Urinary bladder (tissue), 4 donors: ENCODE measurements around the gene KCTD19. TPM values are rescaled to one million over a fixed set of nuclear protein-coding genes. Genes with fewer than 3 reads are reported as not detected.

Experiments used
- DNase-seq: peaks from one replicate; pipeline ENCODE4 v3.0.0-alpha.2; 2015; ENCODE audit errors: extremely low spot score
- H3K27ac ChIP-seq: one replicate; pipeline ENCODE4 v1.5.1; 2013; ENCODE audit warnings: low read depth, mild to moderate bottlenecking, moderate library complexity
- H3K36me3 ChIP-seq: one replicate; pipeline ENCODE4 v1.6.1; 2013; ENCODE audit warnings: mild to moderate bottlenecking, moderate library complexity; ENCODE audit not compliant: insufficient read depth
- H3K4me1 ChIP-seq: one replicate; pipeline ENCODE4 v1.6.1; 2013; ENCODE audit warnings: mild to moderate bottlenecking, moderate library complexity; ENCODE audit not compliant: insufficient read depth
- H3K4me3 ChIP-seq: one replicate; pipeline ENCODE4 v1.5.1; 2013; ENCODE audit warnings: low read depth, low read length
- WGBS: extraction: QIAGEN DNeasy Blood & Tissue Kit; methylation state at CpG from one replicate; pipeline ENCODE4 v1.1.7; 2013; 5-methylcytosine and 5-hydroxymethylcytosine counted together
- polyA plus RNA-seq: library from polyadenylated mRNA; stranded (reverse); fragments of 200-250 nt; gene quantifications from one replicate; pipeline ENCODE4 v1.2.3, GENCODE V29; 2013
- total RNA-seq: library from RNA; depleted of rRNA; stranded (reverse); fragments of >200 nt; gene quantifications from one replicate; pipeline ENCODE4 v1.2.3, GENCODE V29; 2014
- donor health status: healthy with polysubstance abuse.
- donor health status: healthy.

Gene KCTD19
- total and polyA plus RNA-seq, 2 donors = 0.14 to 1.1 TPM

GRCh38 chr16:67254801-67255552 is 71.6 kb downstream of the KCTD19 start:
- DNase-seq = no peak
- Histone ChIP-seq H3K36me3 (no peaks in the 10 kb centered on the region), H3K4me1 (no peaks in the 10 kb centered on the region), H3K27ac (no peak overlapping the region), H3K4me3 (no peak overlapping the region)
- 86% methylated on average over 18 of the region's 18 CpGs for WGBS

- Histone ChIP-seq H3K27ac (no peak overlapping the region), H3K4me3 (no peak overlapping the region), H3K4me1 (no peaks in the 10 kb centered on the region), H3K36me3 (no peaks in the 10 kb centered on the region)
- WGBS = 93% methylated on average over 4 of the region's 4 CpGs
- DNase-seq = no peak
These were observed 73.7 kb downstream of the KCTD19 start for GRCh38 chr16:67252609-67253497.

GRCh38 chr16:67250045-67250327 is 76.6 kb downstream of the KCTD19 start:
- Histone ChIP-seq H3K36me3 (no peaks in the 10 kb centered on the region), H3K4me1 (no peaks in the 10 kb centered on the region), H3K4me3 (no peak overlapping the region), H3K27ac (no peak overlapping the region)
- no peak for DNase-seq
- 63% methylated on average over 4 of the region's 4 CpGs for WGBS

GRCh38 chr16:67249178-67250044 is 77.1 kb downstream of the KCTD19 start:
- H3K4me3 ChIP-seq = peak overlapping the region; percentile 48
- DNase-seq = no peak
- 17% methylated on average over 22 of the region's 22 CpGs for WGBS

GRCh38 chr16:67248401-67249177 is 78.0 kb downstream of the KCTD19 start, which contains the start of gene SLC9A5:
Gene SLC9A5, plus strand, starts transcription at chr16:67248979. Its CDS starts 36 bp downstream, at chr16:67249015.
- peak within 1 kb of the TSS; percentile 48 for H3K4me3 ChIP-seq
- H3K27ac ChIP-seq = no peak within 1 kb of the TSS
- no peak for DNase-seq
- whole genome bisulfite sequencing = under 1% methylated on average over 75 of the region's 75 CpGs
- no peaks in the 10 kb centered on the region for H3K4me1 ChIP-seq
- no peaks in the 10 kb centered on the region for H3K36me3 ChIP-seq

More at GRCh38 chr16:67249178-67250044, 77.1 kb downstream of the KCTD19 start:
- H3K36me3 ChIP-seq = no peaks in the 10 kb centered on the region
- H3K27ac ChIP-seq = no peak overlapping the region
- no peaks in the 10 kb centered on the region for H3K4me1 ChIP-seq

GRCh38 chr16:67248073-67248400 is 78.5 kb downstream of the KCTD19 start:
- 4% methylated on average over 7 of the region's 7 CpGs for WGBS
- no peaks in the 10 kb centered on the region for H3K36me3 ChIP-seq
- no peak overlapping the region for H3K27ac ChIP-seq
- DNase-seq = no peak
- peak overlapping the region; percentile 48 for H3K4me3 ChIP-seq
- no peaks in the 10 kb centered on the region for H3K4me1 ChIP-seq

GRCh38 chr16:67247192-67248072 is 79.1 kb downstream of the KCTD19 start, which contains the start of gene FHOD1:
Gene FHOD1, minus strand, starts transcription at chr16:67247481. Its CDS starts 71 bp downstream, at chr16:67247410.
- WGBS = under 1% methylated on average over 60 of the region's 60 CpGs
- Histone ChIP-seq H3K4me1 (no peaks in the 10 kb centered on the region), H3K27ac (peak within 1 kb of the TSS; percentile 66), H3K36me3 (no peaks in the 10 kb centered on the region), H3K4me3 (peak within 1 kb of the TSS; percentile 69)
- DNase-seq = peak; percentile 76

- no peak for DNase-seq
- under 1% methylated on average over 26 of the region's 26 CpGs for WGBS
- H3K4me3 ChIP-seq = peak overlapping the region; percentile 69
- H3K36me3 ChIP-seq = no peaks in the 10 kb centered on the region
- H3K27ac ChIP-seq = peak overlapping the region; percentile 60
- no peaks in the 10 kb centered on the region for H3K4me1 ChIP-seq
These were observed 79.8 kb downstream of the KCTD19 start for GRCh38 chr16:67246756-67247191.

GRCh38 chr16:67246081-67246755 is 80.3 kb downstream of the KCTD19 start:
- Histone ChIP-seq H3K4me3 (peak overlapping the region; percentile 69), H3K4me1 (no peaks in the 10 kb centered on the region)
- no peak for DNase-seq

GRCh38 chr16:67245674-67246080 is 80.9 kb downstream of the KCTD19 start:
- Histone ChIP-seq H3K27ac (peak overlapping the region; percentile 66), H3K4me1 (no peaks in the 10 kb centered on the region), H3K4me3 (peak overlapping the region; percentile 69), H3K36me3 (no peaks in the 10 kb centered on the region)
- no peak for DNase-seq
- WGBS = 12% methylated on average over 8 of the region's 8 CpGs

More at GRCh38 chr16:67246081-67246755, 80.3 kb downstream of the KCTD19 start:
- no peaks in the 10 kb centered on the region for H3K36me3 ChIP-seq
- H3K27ac ChIP-seq = peak overlapping the region; percentile 66
- WGBS = under 1% methylated on average over 48 of the region's 48 CpGs

GRCh38 chr16:67245186-67245585 is 81.4 kb downstream of the KCTD19 start:
- Histone ChIP-seq H3K27ac (no peak overlapping the region), H3K36me3 (no peaks in the 10 kb centered on the region), H3K4me3 (no peak overlapping the region), H3K4me1 (no peaks in the 10 kb centered on the region)
- no peak for DNase-seq
- 69% methylated on average over 4 of the region's 4 CpGs for WGBS
